ENCODE measurements around the gene TUFM. TPM values are rescaled to one million over a fixed set of nuclear protein-coding genes. Genes with fewer than 3 reads are reported as not detected.
A peak's percentile ranks its signal among the peaks of the same experiment; 100 is the strongest.
"Not testable (repeated sequence)": the region's sequence is repeated elsewhere in the genome, so short reads cannot be mapped to it uniquely, and the experiment has no call there.

TUFM gene
- total RNA-seq, 1 donor from 2014 or later: 69.4 TPM

DNA sequence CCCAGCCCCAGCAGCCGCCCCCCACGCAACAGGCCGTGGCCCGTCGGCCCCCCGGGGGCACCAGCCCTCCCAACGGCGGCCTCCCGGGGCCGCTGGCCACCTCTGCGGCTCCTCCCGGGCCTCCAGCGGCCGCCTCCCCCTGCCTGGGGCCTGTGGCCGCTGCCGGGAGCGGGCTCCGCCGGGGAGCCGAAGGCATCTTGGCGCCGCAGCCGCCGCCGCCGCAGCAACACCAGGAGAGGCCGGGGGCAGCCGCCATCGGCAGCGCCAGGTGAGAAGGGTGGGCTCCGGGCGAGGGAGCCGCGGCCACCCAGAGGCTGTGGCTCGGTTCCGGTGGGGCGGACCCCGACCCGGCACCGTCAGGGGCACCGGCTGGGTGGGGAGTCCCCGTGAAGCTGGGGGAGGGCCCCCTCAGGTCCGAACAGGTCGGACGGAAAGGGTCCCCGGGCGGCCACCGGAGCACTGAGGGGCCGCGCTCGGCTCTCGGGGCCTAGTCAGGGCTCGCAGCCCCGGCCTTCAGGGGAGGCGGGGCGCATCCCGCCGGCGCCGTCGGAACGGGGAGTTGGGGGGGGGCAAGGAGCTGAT lies 22.8 kb downstream of the TUFM start:
- DNase-seq (ENCODE audit: low spot score): no peak
- intact Hi-C loops (cut with DNase I): loop anchor here (10.0 kb wide), 1 partner anchor 131 kb away; the partner anchor contains the start of gene NFATC2IP
- ATAC-seq: no peak

DNA sequence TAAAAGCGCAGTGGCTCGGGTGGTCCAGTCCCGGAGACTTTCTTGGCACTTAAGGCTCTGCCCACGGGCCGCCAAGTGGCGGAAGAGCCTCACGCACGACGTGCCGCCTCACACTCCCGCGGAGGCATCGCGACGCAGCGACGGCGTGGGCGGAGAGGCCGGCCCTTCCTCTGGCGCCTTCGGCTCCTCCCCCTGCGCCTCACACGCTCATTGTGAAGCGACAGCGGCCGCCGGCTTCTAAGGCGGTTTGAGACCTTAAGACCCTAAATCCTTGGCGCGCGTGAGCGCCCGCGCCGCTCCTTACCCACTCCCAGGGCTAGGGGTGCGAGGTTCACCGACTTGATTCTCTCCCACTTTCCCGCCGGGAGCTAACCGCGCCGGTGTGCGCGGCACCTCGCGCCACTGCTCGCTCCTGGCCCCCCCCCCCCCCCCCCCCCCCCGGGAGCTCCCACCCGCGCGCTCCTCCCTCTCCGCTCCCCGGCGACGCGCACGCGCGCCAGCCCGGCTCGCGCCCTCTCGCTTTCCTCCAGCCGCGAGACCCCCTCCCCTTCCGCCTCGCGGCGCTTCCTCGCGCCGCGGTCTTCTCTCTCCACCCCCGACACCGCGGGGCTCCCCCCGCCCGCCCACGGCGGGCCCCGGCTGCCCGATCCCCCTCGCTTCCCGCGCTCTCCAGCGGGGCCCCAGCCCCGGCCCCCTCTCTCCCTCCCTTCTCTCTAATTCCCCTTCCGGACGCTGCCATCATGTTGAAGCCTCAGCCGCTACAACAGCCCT lies 23.4 kb downstream of the TUFM start, which contains the start of gene ATXN2L:
TSS of gene ATXN2L (plus strand) at position 480 of the 771 bp plus-strand sequence. CDS start at position 741, 261 bp downstream.
- peak; percentile 97 for DNase-seq (ENCODE audit: low spot score)
- peak; percentile 85 for ATAC-seq
- intact Hi-C loops (cut with DNase I): loop anchor here (10.0 kb wide), 1 partner anchor 132 kb away; the partner anchor contains the start of gene NFATC2IP

DNA sequence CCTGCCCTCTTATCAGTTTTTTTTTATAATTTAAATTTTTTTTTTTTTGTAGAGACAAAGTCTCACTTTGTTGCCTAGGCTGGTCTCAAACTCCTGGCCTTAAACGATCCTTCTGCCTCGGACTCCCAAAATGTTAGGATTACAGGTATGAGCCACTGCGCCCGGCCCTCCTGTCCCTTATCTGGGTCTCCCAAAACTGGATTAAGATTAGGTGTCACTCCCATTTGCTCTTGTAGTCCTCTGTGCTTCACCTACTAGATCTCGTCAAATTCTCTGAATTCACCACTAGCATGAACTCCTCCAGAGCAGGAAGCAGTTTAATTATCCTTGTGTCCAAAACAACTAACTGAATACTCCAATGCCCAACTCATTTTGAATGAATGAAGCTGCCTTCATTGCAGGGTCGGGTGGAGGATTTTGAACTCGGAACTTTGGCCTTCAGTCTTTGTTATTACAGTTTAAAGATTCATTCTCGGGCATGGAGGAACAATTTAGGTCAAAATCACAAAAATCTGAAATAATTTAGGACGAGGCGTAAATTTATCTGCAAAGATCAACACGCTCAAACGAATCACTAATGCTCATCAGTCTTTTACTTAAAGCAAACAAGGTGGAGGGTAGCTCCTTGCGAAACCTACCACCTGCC lies 24.2 kb downstream of the TUFM start:
- intact Hi-C loops (cut with DNase I): loop anchor here (10.0 kb wide), 1 partner anchor 133 kb away; the partner anchor contains the start of gene NFATC2IP
- DNase-seq (ENCODE audit: low spot score) (no peak), ATAC-seq (no peak)

DNA sequence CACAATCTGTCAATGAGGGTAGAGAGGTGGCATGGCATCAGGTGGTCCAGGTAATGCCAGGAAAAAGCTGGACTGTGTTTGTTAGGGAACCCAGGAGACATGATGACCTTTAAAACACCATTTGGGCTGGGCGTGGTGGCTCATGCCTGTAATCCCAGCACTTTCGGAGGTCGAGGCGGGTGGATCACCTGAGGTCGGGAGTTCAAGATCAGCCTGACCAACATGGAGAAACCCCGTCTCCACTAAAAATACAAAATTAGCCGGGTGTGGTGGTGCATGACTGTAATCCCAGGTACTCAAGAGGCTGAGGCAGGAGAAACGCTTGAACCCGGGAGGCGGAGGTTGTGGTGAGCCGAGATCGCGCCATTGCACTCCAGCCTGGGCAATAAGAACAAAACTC lies 25.6 kb downstream of the TUFM start:
- intact Hi-C loops (cut with DNase I): loop anchor here (10.0 kb wide), 1 partner anchor 134 kb away; the partner anchor contains the start of gene NFATC2IP
- ATAC-seq; DNase-seq (ENCODE audit: low spot score): not testable (repeated sequence)

DNA sequence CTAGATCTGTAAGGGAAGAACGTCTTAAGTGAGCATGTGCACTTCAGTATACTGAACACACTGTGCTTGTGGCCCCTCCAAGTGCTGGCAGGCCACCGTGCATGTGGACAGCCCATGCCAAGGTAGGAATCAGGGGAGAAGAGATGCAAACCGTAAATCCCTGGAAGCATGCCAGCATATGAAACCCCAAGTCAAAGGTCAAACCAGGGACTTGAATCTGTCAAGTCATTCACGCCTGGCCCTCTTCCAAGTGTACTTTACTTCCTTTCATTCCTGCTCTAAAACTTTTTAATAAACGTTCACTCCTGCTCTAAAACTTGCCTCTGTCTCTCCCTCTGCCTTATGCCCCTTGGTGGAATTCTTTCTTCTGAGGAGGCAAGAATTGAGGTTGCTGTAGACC lies 26.1 kb downstream of the TUFM start:
- ATAC-seq: no peak
- intact Hi-C loops (cut with DNase I): loop anchor here (10.0 kb wide), 1 partner anchor 135 kb away; the partner anchor contains the start of gene NFATC2IP
- DNase-seq (ENCODE audit: low spot score): no peak

DNA sequence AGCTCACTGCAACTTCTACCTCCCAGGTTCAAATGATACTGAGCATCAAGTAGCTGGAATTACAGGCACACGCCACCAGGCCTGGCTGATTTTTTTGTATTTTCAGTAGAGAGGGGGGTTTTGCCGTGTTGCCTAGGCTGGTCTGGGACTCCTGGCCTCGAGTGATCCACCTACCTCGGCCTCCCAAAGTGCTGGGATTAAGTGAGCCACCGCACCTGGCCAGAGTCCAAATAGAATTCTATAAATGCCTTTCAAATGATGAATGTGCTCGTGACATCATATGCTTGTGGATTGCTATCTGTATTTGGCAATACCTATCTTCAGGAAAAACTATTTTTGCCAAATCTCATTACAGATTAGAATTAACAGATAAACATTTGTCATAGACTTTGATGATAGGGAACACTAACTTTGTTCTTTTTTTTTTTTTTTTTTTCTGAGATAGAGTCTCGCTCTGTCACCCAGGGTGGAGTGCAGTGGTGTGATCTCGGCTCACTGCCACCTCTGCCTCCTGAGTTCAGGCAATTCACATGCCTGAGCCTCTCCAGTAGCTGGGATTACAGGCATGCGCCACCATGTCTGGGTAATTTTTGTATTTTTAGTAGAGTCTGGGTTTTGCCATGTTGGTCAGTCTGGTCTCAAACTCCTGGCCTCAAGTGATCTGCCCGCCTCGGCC lies 38.6 kb downstream of the TUFM start:
- intact Hi-C loops (cut with DNase I); ATAC-seq; DNase-seq (ENCODE audit: low spot score): not testable (repeated sequence)

DNA sequence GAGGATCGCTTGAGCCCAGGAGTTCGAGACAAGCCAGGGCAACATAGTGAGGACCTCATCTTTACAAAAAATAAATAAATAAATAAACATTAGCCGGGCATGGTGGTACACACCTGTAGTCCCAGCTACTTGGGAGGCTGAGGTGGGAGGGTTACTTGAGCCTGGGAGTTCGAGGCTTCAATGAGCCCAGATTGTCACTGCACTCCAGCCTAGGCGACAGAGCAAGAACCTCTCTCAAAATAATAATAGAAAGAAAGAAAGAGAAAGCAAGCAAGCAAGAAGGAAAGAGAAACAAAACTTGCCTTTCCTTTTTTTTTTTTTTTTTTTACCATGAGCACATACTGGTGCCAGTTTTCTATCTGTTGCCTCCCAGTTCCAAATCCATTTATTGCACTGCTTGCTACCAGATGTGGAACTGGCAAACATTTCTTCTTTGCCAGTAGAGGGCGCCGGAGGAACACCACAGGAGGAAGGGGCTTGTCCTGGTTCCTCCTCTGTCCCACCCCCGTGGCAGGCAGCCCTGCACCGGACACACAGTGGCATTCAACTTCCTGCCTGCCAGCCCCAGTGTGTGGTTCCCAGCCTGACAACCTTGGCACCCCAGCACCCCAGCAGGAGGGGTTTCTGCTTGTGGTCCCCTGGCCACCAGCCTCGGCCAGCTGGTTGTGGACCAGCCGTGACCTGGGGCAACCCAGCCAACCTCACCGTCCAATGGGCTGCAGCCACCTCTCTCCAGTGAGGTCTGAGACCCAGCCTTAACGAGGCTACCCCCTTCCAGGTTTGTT lies 43.7 kb downstream of the TUFM start:
- DNase-seq (ENCODE audit: low spot score) (peak; percentile 70), ATAC-seq (peak; percentile 95)
- intact Hi-C loops (cut with DNase I): not testable (repeated sequence)

Small RNAs within 50 kb of the gene (microRNA-seq; reads per million reads assigned to microRNA genes)
- gene MIR4721: not detected

Other genes starting within 250 kb of the TUFM start
- 4.5 TPM for gene SULT1A2, start 249.3 kb downstream of the TUFM start, total RNA-seq
- 40.0 TPM for gene SULT1A1, start 236.3 kb downstream of the TUFM start, total RNA-seq
- gene NPIPB8, start 208.3 kb downstream of the TUFM start, total RNA-seq: 7.5 TPM
- gene EIF3C, start 134.9 kb downstream of the TUFM start, total RNA-seq: 306 TPM
- 1.6 TPM for gene NPIPB9, start 94.6 kb downstream of the TUFM start, total RNA-seq
- gene ATXN2L, start 23.3 kb downstream of the TUFM start, total RNA-seq: 116 TPM
- 67.0 TPM for gene SH2B1, start 17.5 kb upstream of the TUFM start, total RNA-seq
- gene ATP2A1, start 32.1 kb upstream of the TUFM start, total RNA-seq: 0.89 TPM
- gene RABEP2, start 78.9 kb upstream of the TUFM start, total RNA-seq: 16.4 TPM
- gene CD19, start 85.6 kb upstream of the TUFM start, total RNA-seq: 1.4 TPM
- gene NFATC2IP, start 104.6 kb upstream of the TUFM start, total RNA-seq: 34.5 TPM
- 22.5 TPM for gene SPNS1, start 128.4 kb upstream of the TUFM start, total RNA-seq
- gene LAT, start 138.7 kb upstream of the TUFM start, total RNA-seq: 5.8 TPM